OCI-LY1 (cell line): ENCODE data around the gene TOM1.

Experiments used
- H2AFZ ChIP-seq: fragments of 200-600 bp; sonication (generic), shearing (Covaris generic); 2 replicates; pipeline ENCODE4 v1.6.0; 2014; ENCODE audit warnings: antibody characterized with exemption, mild to moderate bottlenecking, low read length
- H3F3A ChIP-seq: fragments of 200-600 bp; sonication (generic), shearing (Covaris generic); 2 replicates; pipeline ENCODE4 v1.6.0; 2014; ENCODE audit warnings: mild to moderate bottlenecking, antibody characterized with exemption, low read length, moderate library complexity; ENCODE audit not compliant: insufficient read depth
- H3K27ac ChIP-seq: fragments of 200-600 bp; sonication (generic); 2 replicates; pipeline ENCODE4 v1.5.1; 2014; ENCODE audit warnings: low read length, mixed run types, mild to moderate bottlenecking, low read depth; ENCODE audit not compliant: poor library complexity, severe bottlenecking
- H3K27me3 ChIP-seq: fragments of 200-600 bp; sonication (generic); 2 replicates; pipeline ENCODE4 v1.6.0; 2014; ENCODE audit warnings: antibody characterized with exemption, mild to moderate bottlenecking, low read length, moderate library complexity; ENCODE audit not compliant: insufficient read depth
- H3K36me3 ChIP-seq: fragments of 200-600 bp; sonication (generic); 2 replicates; pipeline ENCODE4 v1.6.1; 2014; ENCODE audit warnings: mild to moderate bottlenecking, antibody characterized with exemption, low read length, moderate library complexity, mixed read lengths; ENCODE audit not compliant: insufficient read depth
- H3K4me1 ChIP-seq: fragments of 200-600 bp; sonication (generic); 2 replicates; pipeline ENCODE4 v1.5.1; 2014; ENCODE audit warnings: mild to moderate bottlenecking, low read length, moderate library complexity; ENCODE audit not compliant: insufficient read depth, severe bottlenecking
- H3K4me2 ChIP-seq: fragments of 200-600 bp; sonication (generic), shearing (Covaris generic); 2 replicates; pipeline ENCODE4 v1.6.1; 2014; ENCODE audit warnings: low read length
- H3K4me3 ChIP-seq: fragments of 200-600 bp; sonication (generic); 2 replicates; pipeline ENCODE4 v1.5.1; 2014; ENCODE audit warnings: low read length, low read depth, mild to moderate bottlenecking, mixed read lengths; ENCODE audit not compliant: poor library complexity, severe bottlenecking
- H3K79me2 ChIP-seq: fragments of 200-600 bp; shearing (Covaris generic); 2 replicates; pipeline ENCODE4 v1.6.1; 2016; ENCODE audit warnings: mixed run types, low read length, mixed read lengths; ENCODE audit not compliant: insufficient read depth
- H3K9ac ChIP-seq: fragments of 200-600 bp; sonication (generic), shearing (Covaris generic); 2 replicates; pipeline ENCODE4 v1.6.1; 2014; ENCODE audit warnings: mild to moderate bottlenecking, low read length, mixed read lengths
- H3K9me2 ChIP-seq: fragments of 200-600 bp; sonication (generic), shearing (Covaris generic); 2 replicates; pipeline ENCODE4 v1.6.1; 2014; ENCODE audit warnings: low read depth, mild to moderate bottlenecking, low read length, mixed read lengths
- H3K9me3 ChIP-seq: fragments of 200-600 bp; shearing (Covaris generic); 2 replicates; pipeline ENCODE4 v1.6.1; 2014; ENCODE audit warnings: low read length, mixed read lengths
- H4K20me1 ChIP-seq: fragments of 200-600 bp; sonication (generic), shearing (Covaris generic); 2 replicates; pipeline ENCODE4 v1.6.0; 2016; ENCODE audit warnings: mild to moderate bottlenecking, low read length; ENCODE audit not compliant: insufficient read depth
- EZH2 ChIP-seq: fragments of 200-600 bp; sonication (generic), shearing (Covaris generic); IDR thresholded peaks from 2 replicates; pipeline ENCODE4 v1.8.0; 2017; ENCODE audit warnings: borderline replicate concordance, mixed run types, mild to moderate bottlenecking, antibody characterized with exemption, low read length, moderate library complexity, mixed read lengths
- TF ChIP-seq, protein P1 (sequence below): fragments of 200-600 bp; sonication (generic), shearing (Covaris generic); IDR thresholded peaks from 2 replicates; pipeline ENCODE4 v1.5.1; 2017; ENCODE audit warnings: mild to moderate bottlenecking, antibody characterized with exemption, low read length, moderate library complexity, mixed read lengths

Gene TOM1

DNA sequence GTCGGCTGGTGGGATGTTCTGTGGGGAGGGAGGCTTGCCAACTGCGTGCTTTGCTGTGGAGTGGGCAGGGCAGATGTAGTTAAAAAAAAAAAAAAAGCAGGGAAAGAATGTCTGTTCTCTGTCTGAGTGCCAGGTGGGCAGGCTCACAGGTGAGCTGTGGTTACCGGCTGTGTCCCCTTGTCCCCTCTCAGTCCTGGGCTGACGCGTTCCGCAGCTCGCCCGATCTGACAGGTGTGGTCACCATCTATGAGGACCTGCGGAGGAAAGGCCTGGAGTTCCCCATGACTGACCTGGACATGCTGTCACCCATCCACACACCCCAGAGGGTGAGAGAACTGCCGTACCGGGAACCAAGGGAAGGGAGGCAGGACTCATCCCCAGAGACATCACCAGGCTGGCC is 23.6 kb downstream of the TOM1 start:
- H3K27ac ChIP-seq = no peak overlapping the region
- no peak overlapping the region for H3K4me3 ChIP-seq
- no peaks in the 10 kb centered on the region for H3K9me3 ChIP-seq
- no peaks in the 10 kb centered on the region for H3F3A ChIP-seq
- no peak overlapping the region for H3K4me2 ChIP-seq
- no peaks in the 10 kb centered on the region for H3K4me1 ChIP-seq
- H4K20me1 ChIP-seq = no peaks in the 10 kb centered on the region
- no peaks in the 10 kb centered on the region for H3K9me2 ChIP-seq
- no peaks in the 10 kb centered on the region for H3K27me3 ChIP-seq
- no peak overlapping the region for H3K9ac ChIP-seq
- no peak overlapping the region for H2AFZ ChIP-seq
- peaks cover 30% of the 10 kb centered on the region for H3K36me3 ChIP-seq
- TF ChIP-seq EZH2 = no peak
- TF ChIP-seq, protein P1, sequence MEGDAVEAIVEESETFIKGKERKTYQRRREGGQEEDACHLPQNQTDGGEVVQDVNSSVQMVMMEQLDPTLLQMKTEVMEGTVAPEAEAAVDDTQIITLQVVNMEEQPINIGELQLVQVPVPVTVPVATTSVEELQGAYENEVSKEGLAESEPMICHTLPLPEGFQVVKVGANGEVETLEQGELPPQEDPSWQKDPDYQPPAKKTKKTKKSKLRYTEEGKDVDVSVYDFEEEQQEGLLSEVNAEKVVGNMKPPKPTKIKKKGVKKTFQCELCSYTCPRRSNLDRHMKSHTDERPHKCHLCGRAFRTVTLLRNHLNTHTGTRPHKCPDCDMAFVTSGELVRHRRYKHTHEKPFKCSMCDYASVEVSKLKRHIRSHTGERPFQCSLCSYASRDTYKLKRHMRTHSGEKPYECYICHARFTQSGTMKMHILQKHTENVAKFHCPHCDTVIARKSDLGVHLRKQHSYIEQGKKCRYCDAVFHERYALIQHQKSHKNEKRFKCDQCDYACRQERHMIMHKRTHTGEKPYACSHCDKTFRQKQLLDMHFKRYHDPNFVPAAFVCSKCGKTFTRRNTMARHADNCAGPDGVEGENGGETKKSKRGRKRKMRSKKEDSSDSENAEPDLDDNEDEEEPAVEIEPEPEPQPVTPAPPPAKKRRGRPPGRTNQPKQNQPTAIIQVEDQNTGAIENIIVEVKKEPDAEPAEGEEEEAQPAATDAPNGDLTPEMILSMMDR = no peak
- H3K79me2 ChIP-seq = no peaks in the 10 kb centered on the region

DNA sequence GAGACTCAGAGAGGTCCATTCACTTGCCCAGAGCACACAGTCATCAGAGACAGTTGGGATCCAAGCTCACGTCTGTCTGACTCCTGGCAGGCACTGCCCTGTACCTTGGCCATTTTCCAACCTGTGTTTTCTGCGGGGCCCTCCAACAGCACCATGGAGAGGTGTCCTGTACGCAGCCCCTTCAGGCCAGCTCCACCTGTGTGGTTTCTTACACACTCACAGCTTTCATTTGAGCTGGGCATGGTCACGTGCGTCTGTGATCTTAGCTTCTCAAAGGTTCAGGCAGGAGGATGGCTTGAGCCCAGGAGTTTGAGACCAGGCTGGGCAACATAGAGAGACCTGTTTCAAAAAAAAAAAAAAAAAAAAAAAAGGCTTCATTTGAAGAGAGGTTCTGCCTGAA is 24.4 kb downstream of the TOM1 start:
- H3K36me3 ChIP-seq = peaks cover 31% of the 10 kb centered on the region
- H3K4me3 ChIP-seq = no peak overlapping the region
- TF ChIP-seq EZH2 = no peak
- TF ChIP-seq, protein P1 = no peak
- H2AFZ ChIP-seq = no peak overlapping the region
- H3K4me2 ChIP-seq = no peak overlapping the region
- H3K27me3 ChIP-seq = no peaks in the 10 kb centered on the region
- no peak overlapping the region for H3K27ac ChIP-seq
- H3K9ac ChIP-seq = no peak overlapping the region
- no peaks in the 10 kb centered on the region for H3K9me3 ChIP-seq
- no peaks in the 10 kb centered on the region for H3K9me2 ChIP-seq
- no peaks in the 10 kb centered on the region for H3F3A ChIP-seq
- peaks cover 3% of the 10 kb centered on the region for H3K4me1 ChIP-seq
- H4K20me1 ChIP-seq = no peaks in the 10 kb centered on the region
- no peaks in the 10 kb centered on the region for H3K79me2 ChIP-seq

DNA sequence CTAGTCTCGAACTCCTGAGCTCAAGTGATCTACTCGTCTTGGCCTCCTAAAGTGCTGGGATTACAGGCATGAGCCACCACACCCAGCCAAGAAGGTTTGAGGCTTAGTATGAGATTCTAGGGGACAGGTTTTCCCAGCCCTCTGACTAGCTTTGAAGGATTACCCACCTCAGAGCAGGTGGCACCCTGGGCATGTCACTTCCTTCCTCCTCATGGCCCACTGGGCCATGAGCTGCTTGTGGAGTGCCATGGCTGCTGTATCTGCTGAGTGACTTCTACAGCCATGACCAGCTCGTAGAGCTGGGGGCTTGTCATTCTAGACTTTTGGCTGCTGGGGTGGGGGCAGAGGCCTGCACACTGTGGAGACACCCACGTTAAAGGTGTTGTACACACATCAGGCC is 25.1 kb downstream of the TOM1 start:
- Histone ChIP-seq H3K36me3 (peaks cover 31% of the 10 kb centered on the region), H3K27ac (no peak overlapping the region), H3K4me3 (no peak overlapping the region), H3K79me2 (no peaks in the 10 kb centered on the region), H3K9ac (no peak overlapping the region), H3K4me2 (no peak overlapping the region), H3F3A (no peaks in the 10 kb centered on the region), H3K27me3 (no peaks in the 10 kb centered on the region), H2AFZ (no peak overlapping the region), H3K9me2 (no peaks in the 10 kb centered on the region), H3K9me3 (no peaks in the 10 kb centered on the region), H4K20me1 (no peaks in the 10 kb centered on the region), H3K4me1 (peaks cover 10% of the 10 kb centered on the region)
- TF ChIP-seq EZH2 = no peak
- TF ChIP-seq, protein P1 = no peak
